GM18498 (cell line): ENCODE results near the gene CAMK1G.

Experiments used
- ATAC-seq: cut with Tn5 transposase; IDR thresholded peaks from one replicate; pipeline ENCODE4 v1.9.1; 2021; ENCODE audit warnings: mild to moderate bottlenecking, moderate library complexity; ENCODE audit not compliant: unreplicated experiment

Gene CAMK1G

DNA sequence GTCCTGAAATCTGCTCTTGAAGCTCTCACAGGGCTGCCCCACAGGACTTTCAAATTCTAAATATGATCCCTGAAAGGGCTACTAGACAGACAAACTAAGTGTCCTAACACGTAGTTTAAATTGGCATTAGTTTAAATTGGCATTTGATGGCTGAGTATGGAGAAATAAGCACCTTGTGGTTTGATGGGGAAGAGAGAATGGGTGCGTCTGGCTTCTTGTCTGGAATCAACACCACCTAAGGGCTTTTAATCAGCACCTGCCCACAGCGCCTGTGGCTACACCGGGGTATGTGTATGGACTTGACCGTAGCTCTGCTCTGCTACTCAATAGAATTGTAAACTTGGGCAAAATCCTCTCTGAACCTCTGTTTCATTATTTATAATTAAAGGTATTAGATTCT, 74.4 kb downstream of the CAMK1G start:
- ATAC-seq, result no peak

GRCh38 chr1:209659909-209660308, 76.4 kb downstream of the CAMK1G start:
- peak; percentile 78 for ATAC-seq

DNA sequence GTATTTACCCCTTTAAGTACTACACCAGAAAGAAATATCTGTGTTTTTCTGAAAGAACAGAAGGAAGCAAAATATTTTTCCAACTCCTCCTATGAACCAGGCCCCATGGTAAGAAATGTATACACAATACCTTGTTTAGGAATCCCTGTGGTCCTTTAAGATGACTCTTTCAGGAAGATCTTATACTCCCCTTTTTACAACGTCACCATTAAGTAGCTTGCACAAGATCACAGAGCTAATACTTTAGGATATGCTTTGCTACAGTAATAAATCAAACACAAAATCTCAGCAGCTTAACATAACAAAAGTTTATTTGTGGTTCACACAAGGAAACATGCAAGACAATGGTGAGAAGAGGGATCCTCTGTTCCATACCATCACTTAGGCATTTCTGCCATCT, 77.6 kb downstream of the CAMK1G start:
- ATAC-seq, result no peak

DNA sequence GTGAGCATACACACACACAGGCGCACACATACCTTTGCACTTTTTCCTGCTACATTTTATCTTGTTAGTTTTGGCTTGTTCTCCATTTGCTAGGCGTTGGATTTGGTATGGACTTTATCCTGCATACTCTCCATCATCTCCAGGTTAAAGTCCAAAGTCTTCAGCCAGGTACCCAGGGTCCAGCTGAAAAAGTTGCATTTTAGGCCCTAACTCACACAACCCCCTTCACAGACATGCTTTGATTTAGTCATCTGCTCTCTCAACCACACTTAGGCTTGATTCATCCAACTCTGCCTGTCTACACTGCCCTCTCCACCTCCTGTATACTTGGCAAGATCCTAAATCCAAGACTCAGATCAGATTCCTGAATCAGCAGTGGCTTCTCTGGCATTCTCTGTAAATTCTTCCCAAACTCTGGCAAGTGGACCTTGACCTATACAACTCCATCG, 79.4 kb downstream of the CAMK1G start:
- no peak for ATAC-seq
